HK-2 (cell line): Measurements from ENCODE around the gene AP5Z1.
"Not testable (repeated sequence)": the region's sequence is repeated elsewhere in the genome, so short reads cannot be mapped to it uniquely, and the experiment has no call there.

ENCODE experiments used
- DNase-seq: peaks from one replicate; pipeline ENCODE4 v3.0.0-alpha.2; 2018; ENCODE audit not compliant: unreplicated experiment

The AP5Z1 gene

GRCh38 chr7:4802577-4802976, 27.2 kb downstream of the AP5Z1 start:
- not testable (repeated sequence) for DNase-seq

- DNase-seq, result no peak
These were observed 28.2 kb downstream of the AP5Z1 start for GRCh38 chr7:4803397-4804241.

DNA sequence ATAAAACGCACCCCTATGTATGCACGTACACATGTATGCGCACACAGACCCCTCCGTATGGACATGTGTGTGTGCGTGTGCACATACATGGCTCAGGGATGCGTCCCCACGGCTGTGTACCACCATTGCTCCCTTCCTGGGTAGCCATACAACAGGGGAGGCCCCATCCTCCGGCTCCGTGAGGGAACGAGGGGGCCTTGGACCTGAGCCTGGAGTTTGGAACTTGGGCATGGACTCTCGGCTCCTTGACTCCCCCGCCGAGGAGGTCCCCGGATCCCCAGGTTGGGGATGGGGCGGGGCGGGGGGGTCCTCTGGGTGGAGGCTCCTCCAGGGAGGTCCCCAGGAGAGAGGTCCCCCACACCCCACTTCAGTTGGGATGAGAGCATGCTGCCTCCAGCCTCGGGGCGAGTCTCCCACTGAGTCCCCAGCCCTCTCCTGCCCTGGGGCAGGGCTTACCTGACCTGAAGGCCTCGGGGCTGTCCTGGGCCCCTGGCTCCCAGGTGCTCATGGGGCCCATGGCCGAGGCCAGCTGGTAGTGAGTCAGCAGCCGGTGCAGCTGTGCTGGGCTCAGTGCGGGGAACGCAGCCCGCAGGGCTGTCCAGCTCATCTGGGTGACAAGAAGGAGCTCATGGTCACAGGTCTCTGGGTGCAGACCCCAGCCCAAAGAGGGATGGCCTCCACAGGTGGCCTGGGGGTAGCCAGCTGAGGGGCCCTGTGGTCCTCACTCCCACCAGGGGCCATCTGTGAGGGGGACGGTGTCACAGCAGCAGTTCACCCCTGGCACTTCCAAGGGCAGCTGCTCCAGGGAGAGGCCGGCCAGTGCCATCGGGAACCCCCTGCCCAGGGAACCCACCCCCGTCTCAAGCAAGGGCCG, 29.9 kb downstream of the AP5Z1 start:
- no peak for DNase-seq

DNA sequence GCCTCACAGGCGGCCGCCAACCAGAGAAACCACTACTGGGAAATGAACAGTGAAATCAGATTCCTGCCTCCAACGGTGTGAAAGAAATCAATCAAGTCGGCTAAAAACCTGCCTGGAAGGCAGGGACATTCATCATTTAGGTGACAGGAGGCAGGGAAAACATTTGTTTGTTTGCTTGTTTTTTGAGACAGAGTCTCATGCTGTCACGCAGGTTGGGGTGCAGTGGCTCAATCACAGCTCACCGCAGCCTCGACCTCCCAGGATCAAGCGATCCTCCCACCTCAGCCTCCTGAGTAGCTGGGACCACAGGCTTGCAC, 30.5 kb downstream of the AP5Z1 start:
- DNase-seq, result no peak

DNA sequence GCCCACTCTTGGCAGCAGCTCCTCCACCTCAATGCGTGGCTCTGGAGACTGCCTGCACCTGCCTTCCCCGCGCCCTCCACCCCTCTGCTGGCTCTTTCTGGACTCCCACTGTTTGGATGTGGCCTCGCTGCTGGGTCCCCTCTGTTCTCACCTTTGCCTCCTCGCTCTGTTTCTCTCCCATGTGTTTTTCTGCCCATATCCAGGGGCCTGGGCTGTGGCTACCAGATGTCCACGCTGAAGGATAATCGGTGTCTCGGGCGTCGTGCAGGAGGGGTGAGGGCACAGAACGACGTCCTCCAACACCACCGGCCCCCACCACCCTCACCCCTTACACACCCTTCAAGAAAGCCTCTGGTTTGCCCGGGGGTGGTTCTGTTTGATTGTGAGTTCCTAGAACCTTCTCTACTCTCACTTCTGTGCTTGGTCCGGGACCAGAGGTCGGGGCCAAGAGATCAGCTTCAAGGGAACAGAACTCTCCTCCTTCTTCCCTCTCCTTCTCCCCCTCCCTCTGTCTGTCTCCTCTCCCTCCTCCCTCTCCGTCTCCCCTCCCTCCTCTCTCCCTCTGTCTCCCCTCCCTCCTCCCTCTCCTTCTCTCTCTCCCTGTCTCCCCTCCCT, 31.7 kb downstream of the AP5Z1 start:
- DNase-seq, result no peak

DNA sequence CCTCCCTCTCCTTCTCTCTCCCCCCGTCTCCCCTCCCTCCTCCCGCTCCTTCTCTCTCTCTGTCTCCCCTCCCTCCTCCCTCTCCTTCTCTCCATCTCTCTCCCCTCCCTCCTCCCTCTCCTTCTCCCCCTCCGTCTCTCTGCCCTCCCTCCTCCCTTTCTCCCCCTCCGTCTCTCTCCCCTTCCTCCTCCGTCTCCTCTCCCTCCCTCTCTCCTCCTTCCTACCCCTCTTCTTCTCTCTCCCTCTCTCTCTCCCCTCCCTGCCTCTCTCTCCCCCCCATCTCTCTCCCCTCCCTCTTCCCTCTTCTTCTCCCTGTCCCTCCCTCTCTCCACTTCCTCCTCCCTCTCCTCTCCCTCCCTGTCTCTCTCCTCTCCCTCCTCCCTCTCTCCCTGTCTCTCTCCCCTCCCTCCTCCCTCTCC, 32.2 kb downstream of the AP5Z1 start:
- DNase-seq, result no peak

DNA sequence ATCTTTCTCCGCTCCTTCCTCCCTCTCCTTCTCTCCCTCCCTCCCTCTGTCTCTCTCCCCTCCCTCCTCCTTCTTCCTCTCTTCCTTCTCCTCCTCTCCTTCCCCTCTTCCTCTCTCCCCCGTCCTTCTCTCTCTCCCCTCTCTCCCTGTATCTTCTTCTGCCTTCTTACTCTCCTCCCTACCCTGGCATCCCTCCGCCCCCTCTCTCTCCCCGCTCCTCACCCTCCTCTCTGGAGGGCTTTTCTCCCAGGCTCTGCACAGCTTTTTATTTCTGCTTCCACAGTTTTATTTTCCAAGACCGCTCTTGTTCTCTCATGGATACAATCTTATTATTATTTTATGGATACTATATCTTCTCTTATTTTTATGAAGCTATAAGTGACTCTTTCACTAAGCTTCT, 32.6 kb downstream of the AP5Z1 start:
- DNase-seq, result no peak

DNA sequence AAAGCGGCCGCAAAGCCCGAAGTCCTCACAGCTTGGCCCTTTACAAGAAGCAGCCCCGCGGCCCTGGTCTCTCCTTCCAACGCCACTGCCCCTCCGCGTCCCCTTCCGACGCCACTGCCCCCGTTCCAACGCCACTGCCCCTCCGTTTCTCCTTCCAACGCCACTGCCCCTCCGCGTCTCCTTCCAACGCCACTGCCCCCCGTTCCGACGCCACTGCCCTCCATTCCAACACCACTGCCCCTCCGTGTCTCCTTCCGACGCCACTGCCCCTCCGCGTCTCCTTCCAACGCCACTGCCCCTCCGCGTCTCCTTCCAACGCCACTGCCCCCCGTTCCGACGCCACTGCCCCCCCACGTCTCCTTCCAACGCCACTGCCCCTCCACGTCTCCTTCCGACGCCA, 33.1 kb downstream of the AP5Z1 start:
- no peak for DNase-seq

DNA sequence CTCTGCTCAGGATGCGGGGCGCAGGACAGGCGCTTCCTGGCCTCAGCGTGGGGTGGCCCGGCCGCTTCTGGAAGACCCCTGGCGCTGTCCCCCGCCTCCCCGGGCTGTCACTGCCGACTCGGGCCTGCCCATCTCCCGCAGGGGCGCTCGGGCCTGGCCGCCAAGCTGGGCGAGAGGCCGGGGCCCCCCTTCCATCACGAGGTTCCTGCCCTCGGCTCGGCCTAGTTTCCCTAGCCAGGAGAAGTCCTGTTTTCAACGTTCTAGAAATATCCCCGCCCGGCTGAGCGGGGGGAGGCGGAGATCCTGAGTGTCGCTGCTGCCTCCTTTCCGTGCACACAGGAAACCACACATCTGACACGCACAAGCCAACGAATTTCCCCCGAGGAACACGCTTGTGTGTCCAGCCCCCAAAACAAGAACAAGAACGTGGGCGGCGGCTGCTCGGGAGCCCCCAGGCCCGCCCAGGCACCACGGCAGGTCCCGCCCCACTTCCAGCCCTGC, 33.7 kb downstream of the AP5Z1 start:
- no peak for DNase-seq

DNA sequence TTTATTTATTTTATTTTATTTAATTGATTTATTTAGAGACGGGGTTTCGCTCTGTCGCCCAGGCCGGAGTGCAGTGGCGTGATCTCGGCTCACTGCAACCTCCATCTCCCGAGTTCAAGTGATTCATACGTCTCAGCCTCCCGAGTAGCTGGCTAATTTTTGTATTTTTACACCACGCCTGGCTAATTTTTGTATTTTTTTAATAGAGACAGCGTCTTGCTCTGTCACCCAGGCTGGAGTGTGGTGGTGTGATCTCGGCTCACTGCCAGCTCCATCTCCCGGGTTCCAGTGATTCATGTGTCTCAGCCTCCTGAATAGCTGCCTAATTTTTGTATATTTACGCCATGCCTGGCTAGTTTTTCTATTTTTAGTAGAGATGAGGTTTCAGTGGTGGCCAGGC, 34.2 kb downstream of the AP5Z1 start:
- peak; percentile 73 for DNase-seq

GRCh38 chr7:4814433-4814832, 39.0 kb downstream of the AP5Z1 start:
- no peak for DNase-seq

DNA sequence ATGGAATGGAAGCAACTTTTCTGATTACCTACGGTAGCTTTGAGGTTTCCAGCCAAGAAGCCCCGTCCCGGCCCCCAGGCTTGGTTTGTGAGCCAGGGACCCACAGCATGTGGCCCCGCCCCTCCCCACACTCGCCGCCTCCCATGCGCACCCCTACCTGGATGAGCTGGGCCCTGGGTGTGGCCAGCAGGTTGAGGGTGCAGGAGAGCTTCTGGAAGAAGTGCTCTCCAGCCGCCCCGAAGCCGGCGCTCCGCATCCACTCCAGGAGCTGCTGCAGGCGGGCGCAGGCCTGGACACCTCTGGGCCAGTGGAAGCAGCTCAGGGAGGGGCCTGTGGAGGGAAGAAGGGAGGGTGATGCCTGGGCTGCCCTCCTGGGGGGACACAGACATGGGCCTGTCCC, 39.7 kb downstream of the AP5Z1 start:
- no peak for DNase-seq

DNA sequence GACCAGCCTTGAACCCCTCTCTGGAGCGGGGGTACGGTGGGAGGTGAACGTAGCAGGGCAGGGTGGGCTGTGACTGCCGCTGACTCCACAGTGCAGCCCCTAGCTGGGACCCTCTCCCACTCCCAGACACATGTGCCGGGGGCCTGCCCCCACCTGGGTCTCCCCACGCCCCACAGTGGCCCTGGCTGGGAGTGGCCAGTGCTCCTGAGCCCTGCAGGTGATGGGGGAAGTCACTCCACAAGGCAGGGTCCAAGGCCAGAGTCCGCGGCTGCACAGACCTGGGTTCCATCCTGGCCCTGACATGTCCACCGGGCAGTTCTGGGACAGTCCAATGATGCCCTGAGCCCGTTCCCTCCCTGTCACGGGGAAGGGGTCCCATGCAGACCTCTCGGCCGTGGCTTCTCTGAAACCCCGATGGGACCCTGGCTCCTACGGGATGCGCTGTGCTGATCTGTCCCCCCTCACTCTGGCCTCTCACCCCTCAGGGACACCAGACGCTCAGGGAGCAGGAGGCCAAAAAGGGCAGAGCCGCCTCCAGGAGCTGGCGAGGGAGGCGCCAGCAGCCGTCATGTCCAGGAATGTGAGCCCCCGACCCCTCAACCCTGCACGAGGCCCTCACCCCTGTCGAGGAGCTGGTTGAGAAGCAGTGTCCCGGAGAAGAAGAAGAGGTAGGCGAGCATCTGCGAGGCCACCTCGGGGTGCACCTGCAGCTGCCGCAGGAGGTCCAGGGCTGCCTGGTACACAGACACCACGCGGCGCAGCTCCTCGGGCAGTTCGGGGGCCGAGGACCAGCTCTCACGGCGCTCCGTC, 40.4 kb downstream of the AP5Z1 start:
- DNase-seq, result no peak

DNA sequence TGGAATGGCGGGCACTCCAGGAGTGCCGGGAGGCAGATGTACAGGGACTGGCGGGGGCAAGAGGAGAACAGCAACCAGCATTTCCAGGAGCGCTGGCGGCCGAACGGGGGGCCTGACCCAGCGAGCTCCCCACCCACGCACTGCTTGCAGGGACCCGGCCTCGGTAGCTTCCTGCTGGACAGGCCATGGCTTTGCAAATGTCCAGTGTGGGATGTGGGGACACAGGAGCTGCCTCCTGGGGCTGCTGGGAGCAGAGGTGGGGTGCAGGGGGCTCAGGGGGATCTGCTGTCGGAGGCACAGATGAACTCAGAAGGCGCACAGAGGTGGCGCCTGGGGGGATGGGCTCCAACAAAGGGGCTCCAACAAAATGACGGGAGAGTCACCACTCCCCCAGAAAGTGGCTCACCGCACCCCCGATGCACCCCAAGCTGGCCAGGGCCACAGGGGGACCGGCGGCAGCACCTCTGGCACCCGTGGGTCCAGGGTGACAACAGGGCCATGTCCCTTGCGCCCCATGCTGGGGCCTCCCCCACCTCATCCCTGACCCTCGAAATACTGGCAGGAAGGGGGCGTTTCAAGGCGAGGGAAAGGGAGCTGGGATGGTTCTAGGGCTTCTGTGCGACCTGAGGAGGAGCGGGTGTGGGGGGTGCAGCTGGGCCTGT, 41.1 kb downstream of the AP5Z1 start:
- DNase-seq, result no peak

DNA sequence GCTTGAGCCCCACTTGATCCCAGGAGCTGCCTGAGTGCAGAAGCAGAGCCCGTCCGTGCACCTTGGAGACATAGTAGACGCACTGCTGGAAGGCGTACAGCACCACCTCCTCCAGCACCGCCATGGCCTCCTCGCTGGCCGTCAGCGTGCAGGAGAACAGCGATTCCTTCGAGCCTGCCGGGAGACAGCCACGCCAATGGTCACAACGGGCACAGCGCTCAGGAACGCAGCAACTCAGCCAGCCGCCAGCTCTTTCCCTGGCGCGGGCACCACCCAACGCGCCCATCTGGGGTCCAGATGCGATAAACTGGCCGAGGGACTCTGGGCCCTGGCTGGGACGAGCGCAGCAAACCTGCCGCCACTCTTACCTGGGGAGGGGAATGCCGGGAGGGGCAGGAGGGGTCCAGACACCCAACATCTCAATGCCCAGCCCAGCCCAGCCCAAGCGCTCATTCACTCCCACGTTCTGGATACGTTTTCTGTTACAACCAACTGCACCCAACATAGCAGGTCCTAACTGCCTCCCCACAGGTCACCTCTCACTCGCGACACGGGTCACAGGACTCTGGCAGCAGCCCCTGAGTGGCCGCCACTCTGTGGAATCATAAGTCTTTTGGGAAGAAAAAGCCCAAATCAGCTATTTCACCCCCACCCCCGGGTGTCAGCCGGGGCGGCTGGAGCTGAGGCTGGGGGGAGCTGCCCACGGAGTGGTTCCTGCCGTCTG, 41.9 kb downstream of the AP5Z1 start:
- no peak for DNase-seq

DNA sequence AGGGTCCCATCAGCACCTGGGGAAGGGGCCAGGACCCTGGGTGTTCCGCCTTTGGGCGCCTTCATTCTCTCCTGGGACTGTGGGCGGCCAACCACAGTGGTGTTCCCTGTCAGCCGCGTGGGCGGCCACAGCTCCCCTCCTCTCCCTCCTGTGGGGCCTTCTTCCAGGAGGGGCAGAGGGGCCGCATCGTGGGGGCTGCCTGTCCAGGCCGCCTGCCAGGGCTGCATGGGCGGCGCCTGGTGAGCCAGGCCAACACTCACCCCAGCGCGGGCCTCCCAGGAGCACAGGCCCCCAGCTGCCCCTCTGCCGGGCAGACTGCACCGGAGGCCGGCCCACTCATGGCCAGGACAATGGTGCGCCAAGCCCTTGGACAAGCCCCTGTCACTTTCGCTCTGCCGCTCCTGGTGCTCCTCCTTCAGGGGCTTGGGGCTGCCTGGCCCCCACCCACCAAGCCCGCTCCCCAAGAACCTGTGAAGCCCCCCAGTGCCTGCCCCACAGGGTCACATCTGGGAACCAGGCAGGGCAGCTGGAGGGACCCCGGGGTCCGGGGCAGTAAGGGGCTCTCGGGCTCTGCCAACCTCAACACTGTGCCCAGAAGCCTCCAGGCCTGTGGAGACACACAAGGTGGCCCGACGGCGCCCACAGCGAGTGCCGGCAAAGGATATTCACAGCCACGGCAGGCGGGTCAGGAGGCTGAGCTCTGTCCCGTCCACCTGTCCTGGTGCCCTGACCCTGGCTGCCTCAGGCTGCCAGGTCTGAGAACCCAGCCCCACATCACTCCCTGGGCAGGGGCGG, 42.8 kb downstream of the AP5Z1 start:
- no peak for DNase-seq

DNA sequence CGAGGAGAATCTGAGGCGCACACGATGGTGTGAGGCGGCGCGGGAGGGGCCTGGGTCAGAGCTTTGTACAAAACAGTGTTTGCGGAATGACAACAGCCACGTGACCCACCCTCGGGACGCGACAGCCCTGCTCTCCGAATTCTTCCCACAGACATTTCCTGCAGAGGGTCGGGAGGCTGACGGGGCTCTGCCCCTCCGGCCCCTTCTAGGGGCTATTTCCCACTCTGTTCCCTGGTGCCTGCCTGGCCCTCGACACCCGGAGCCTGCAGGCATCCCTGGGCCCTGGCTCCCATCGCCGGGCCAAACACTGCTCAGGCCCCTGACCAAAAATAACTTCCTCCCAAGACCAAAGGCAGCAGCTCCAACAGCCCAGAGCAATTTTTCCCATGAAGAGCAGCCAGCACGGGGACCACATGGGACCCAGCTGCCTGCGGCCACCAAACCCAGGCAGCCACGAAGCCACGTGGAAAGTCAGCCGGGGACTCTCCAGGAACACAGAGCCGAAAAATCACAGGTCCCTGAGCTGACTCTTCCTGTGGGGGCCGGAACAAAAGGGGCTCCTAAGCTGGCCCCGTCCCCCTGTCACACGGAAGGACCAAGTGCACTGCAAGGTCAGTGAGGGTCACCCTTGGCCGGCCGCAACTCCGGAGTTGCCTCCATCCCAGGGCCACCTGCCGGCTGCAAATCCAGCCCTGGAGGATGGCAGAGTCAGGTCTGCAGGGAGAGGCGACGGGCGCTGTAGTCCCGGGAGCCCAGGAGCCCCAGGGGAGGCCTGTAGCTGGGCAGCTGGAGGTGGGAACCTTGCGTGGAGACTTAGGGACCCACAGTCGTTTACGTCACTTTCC, 44.4 kb downstream of the AP5Z1 start:
- DNase-seq, result no peak

DNA sequence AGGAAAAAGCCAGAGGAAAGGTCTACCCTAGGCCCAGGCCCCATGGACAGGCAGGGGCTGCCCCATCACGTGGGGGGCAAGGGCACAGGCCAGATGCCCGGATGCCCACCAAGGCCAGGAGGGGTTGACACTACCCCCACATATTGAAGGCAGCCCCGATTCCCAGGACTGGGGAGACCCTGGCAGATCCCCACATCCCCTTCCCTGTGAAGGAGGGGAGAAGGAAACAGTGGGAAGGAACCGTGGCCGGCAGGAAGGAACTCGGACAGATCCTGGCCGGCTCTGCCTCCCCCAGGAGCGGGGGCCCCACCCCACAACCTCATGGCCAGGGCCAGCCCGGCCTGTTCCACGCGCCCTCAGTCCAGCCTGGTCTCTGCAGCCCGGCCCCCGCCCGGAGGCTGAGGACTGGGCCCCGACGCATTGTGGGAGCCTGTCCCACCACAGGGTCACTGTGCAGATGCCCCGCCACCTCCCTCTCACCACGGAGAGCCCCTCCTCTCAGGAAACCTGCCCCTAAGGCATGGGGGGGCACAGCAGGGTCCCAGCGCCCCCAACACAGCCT, 45.1 kb downstream of the AP5Z1 start:
- DNase-seq, result no peak
